A673 (cell line): ENCODE results near the gene COMMD4.
"Not testable (repeated sequence)": the region's sequence is repeated elsewhere in the genome, so short reads cannot be mapped to it uniquely, and the experiment has no call there.

Experiments used
- CTCF ChIP-seq: fragments of 300-800, 200-600 bp; sonication (generic); conservative IDR thresholded peaks from 2 replicates; pipeline ENCODE4 v1.5.1; 2017; ENCODE audit warnings: low read depth, mild to moderate bottlenecking, antibody characterized with exemption, low read length, moderate library complexity, mixed read lengths
- EZH2 ChIP-seq: fragments of 200-600 bp; sonication (generic); IDR thresholded peaks from 2 replicates; pipeline ENCODE4 v1.6.1; 2017; ENCODE audit warnings: borderline replicate concordance, low read depth, mild to moderate bottlenecking, mixed read lengths, antibody characterized with exemption, low read length; ENCODE audit not compliant: poor library complexity, severe bottlenecking

- not testable (repeated sequence) for TF ChIP-seq CTCF, EZH2
These were observed 42.2 kb upstream of the COMMD4 start for GRCh38 chr15:75293660-75294059.
